ENCODE measurements around the gene SMIM41. TPM values are rescaled to one million over a fixed set of nuclear protein-coding genes. Genes with fewer than 3 reads are reported as not detected.

The SMIM41 gene
- total RNA-seq, 2 experiments from 2014 or later = not detected

Other genes starting within 250 kb of the SMIM41 start
- gene FIGNL2, start 231.0 kb upstream of the SMIM41 start, total RNA-seq = under 1 TPM; 0.25 to 0.36 TPM
- gene ANKRD33, start 191.6 kb upstream of the SMIM41 start, total RNA-seq = not detected
- not detected for gene ACVRL1, start 172.2 kb upstream of the SMIM41 start, total RNA-seq
- 1 to 10 TPM; 8.7 to 9.1 TPM for gene ACVR1B, start 128.0 kb upstream of the SMIM41 start, total RNA-seq
- gene TAMALIN, start 72.8 kb upstream of the SMIM41 start, total RNA-seq = 10 to 100 TPM; 14.7 to 14.8 TPM
- gene NR4A1, start 28.3 kb upstream of the SMIM41 start, total RNA-seq = 10 to 100 TPM; 64.2 to 64.8 TPM
- 10 to 100 TPM; 21.8 to 22.0 TPM for gene ATG101, start 9.7 kb upstream of the SMIM41 start, total RNA-seq
- gene KRT80, start 112.3 kb downstream of the SMIM41 start, total RNA-seq = not detected
- gene KRT7, start 153.5 kb downstream of the SMIM41 start, total RNA-seq = 1 to 10 TPM; 1.9 to 3.4 TPM
- under 1 TPM in 1 of 2 experiments, not detected in 1; 0.15 TPM for gene KRT86, start 194.9 kb downstream of the SMIM41 start, total RNA-seq
- not detected for gene KRT81, start 211.8 kb downstream of the SMIM41 start, total RNA-seq
- gene KRT83, start 241.7 kb downstream of the SMIM41 start, total RNA-seq = not detected

Data from activated naive CD4-positive, alpha-beta T cell treated with anti-CD3 and anti-CD28 coated beads for 36 hours (primary cell).